GM21528 (cell line): ENCODE data around the gene TMC3.

Experiments used
- ATAC-seq: cut with Tn5 transposase; IDR thresholded peaks from one replicate; pipeline ENCODE4 v1.9.1; 2021; ENCODE audit warnings: mild to moderate bottlenecking, moderate library complexity; ENCODE audit not compliant: unreplicated experiment, low FRiP score

TMC3 gene

GRCh38 chr15:81302701-81303109 lies 71.3 kb downstream of the TMC3 start:
- no peak for ATAC-seq

GRCh38 chr15:81301815-81302399 lies 72.1 kb downstream of the TMC3 start:
- peak; percentile 84 for ATAC-seq

- peak; percentile 10 for ATAC-seq
Observed at GRCh38 chr15:81301385-81301784, 72.6 kb downstream of the TMC3 start.

GRCh38 chr15:81299630-81300273 lies 74.3 kb downstream of the TMC3 start:
- ATAC-seq, result no peak

GRCh38 chr15:81299156-81299555 lies 74.9 kb downstream of the TMC3 start:
- ATAC-seq, result no peak

- no peak for ATAC-seq
Observed at GRCh38 chr15:81298611-81299010, 75.4 kb downstream of the TMC3 start.

- ATAC-seq, result no peak
Observed at GRCh38 chr15:81297603-81298575, 76.1 kb downstream of the TMC3 start.

GRCh38 chr15:81297147-81297572 lies 76.9 kb downstream of the TMC3 start:
- ATAC-seq, result no peak

GRCh38 chr15:81296673-81297072 lies 77.3 kb downstream of the TMC3 start:
- peak; percentile 47 for ATAC-seq

GRCh38 chr15:81296186-81296585 lies 77.8 kb downstream of the TMC3 start:
- ATAC-seq, result no peak

- no peak for ATAC-seq
Observed at GRCh38 chr15:81295486-81296121, 78.4 kb downstream of the TMC3 start.

- no peak for ATAC-seq
Observed at GRCh38 chr15:81294516-81294880, 79.5 kb downstream of the TMC3 start.

- peak; percentile 69 for ATAC-seq
Observed at GRCh38 chr15:81293728-81294515, 80.1 kb downstream of the TMC3 start.

- ATAC-seq, result peak; percentile 27
Observed at GRCh38 chr15:81292523-81293001, 81.5 kb downstream of the TMC3 start.

GRCh38 chr15:81291916-81292522 lies 82.0 kb downstream of the TMC3 start:
- peak; percentile 0 for ATAC-seq

GRCh38 chr15:81289910-81290309 lies 84.1 kb downstream of the TMC3 start:
- no peak for ATAC-seq

- ATAC-seq, result no peak
Observed at GRCh38 chr15:81288616-81289015, 85.4 kb downstream of the TMC3 start.

- no peak for ATAC-seq
Observed at GRCh38 chr15:81288040-81288439, 86.0 kb downstream of the TMC3 start.

- ATAC-seq, result no peak
Observed at GRCh38 chr15:81286621-81287121, 87.3 kb downstream of the TMC3 start.
